GM20000 (cell line): ENCODE results near the gene FXN.

Source experiments
- DNase-seq: peaks from one replicate; pipeline ENCODE4 v3.0.0; 2012; ENCODE audit warnings: low spot score
- CTCF ChIP-seq: IDR thresholded peaks from 2 replicates; pipeline ENCODE4 v1.5.1; 2012; ENCODE audit warnings: mild to moderate bottlenecking, control low read depth; ENCODE audit errors: extremely low read depth, missing control alignments

The FXN gene

GRCh38 chr9:69134412-69134811 lies 98.9 kb downstream of the FXN start:
- DNase-seq, result no peak
- TF ChIP-seq CTCF, result no peak

- no peak for TF ChIP-seq CTCF
- DNase-seq, result no peak
These were observed 100.6 kb downstream of the FXN start for GRCh38 chr9:69136185-69136584.

- TF ChIP-seq CTCF, result no peak
These were observed 101.2 kb downstream of the FXN start for GRCh38 chr9:69136779-69137178.

GRCh38 chr9:69137311-69137710 lies 101.8 kb downstream of the FXN start:
- TF ChIP-seq CTCF, result no peak
- no peak for DNase-seq

More at GRCh38 chr9:69136779-69137178, 101.2 kb downstream of the FXN start:
- no peak for DNase-seq

GRCh38 chr9:69139596-69139995 lies 104.0 kb downstream of the FXN start:
- TF ChIP-seq CTCF, result no peak
- DNase-seq, result no peak

- no peak for DNase-seq
- TF ChIP-seq CTCF, result no peak
These were observed 104.7 kb downstream of the FXN start for GRCh38 chr9:69140123-69140735.

GRCh38 chr9:69141851-69142250 lies 106.3 kb downstream of the FXN start:
- no peak for TF ChIP-seq CTCF
- DNase-seq, result no peak
